Measurements from ENCODE around the gene TMEM144.
A peak's percentile ranks its signal among the peaks of the same experiment; 100 is the strongest.

Gene TMEM144

DNA sequence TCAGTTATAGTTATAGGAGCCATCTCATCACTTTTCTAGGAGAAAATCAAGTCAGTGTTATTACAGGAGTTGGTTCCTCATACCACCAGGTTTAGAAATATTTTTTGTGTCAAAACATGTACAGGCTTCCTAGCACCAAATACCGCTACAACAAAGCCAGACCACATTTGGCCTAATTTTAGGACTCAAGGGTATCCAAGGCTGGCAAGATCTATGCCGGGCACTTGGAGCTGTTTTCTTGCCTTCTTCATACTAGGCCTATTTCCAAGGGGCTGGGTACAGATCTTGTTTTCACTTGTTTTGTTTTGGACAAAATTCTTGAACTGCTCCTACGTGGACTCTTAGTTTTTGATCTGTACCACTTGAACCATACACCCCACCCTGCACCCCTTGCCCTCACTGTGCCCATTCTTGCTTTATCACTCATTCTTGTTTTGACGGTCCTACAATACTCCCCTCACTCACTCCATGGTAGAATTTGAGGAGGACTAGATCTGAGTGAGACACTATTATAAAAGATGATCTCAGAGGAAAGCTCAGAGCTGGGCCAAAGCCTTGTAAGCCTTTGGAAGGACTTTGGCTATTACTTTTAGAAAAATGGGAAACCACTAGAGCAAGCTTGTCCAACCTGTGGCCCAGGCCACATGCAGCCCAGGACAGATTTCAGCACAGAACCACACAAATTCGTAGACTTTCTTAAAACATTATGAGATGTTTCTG lies 17.7 kb upstream of the TMEM144 start:
- TF ChIP-seq, protein P1, sequence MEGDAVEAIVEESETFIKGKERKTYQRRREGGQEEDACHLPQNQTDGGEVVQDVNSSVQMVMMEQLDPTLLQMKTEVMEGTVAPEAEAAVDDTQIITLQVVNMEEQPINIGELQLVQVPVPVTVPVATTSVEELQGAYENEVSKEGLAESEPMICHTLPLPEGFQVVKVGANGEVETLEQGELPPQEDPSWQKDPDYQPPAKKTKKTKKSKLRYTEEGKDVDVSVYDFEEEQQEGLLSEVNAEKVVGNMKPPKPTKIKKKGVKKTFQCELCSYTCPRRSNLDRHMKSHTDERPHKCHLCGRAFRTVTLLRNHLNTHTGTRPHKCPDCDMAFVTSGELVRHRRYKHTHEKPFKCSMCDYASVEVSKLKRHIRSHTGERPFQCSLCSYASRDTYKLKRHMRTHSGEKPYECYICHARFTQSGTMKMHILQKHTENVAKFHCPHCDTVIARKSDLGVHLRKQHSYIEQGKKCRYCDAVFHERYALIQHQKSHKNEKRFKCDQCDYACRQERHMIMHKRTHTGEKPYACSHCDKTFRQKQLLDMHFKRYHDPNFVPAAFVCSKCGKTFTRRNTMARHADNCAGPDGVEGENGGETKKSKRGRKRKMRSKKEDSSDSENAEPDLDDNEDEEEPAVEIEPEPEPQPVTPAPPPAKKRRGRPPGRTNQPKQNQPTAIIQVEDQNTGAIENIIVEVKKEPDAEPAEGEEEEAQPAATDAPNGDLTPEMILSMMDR (IDR thresholded peaks at IDR 0.05; ENCODE audit: insufficient read depth, low read depth, low read length, missing control alignments): no peak
- no peak overlapping the region for H3K4me3 ChIP-seq (ENCODE audit: low read depth, low read length)
- no peak for DNase-seq (ENCODE audit: low read depth)

DNA sequence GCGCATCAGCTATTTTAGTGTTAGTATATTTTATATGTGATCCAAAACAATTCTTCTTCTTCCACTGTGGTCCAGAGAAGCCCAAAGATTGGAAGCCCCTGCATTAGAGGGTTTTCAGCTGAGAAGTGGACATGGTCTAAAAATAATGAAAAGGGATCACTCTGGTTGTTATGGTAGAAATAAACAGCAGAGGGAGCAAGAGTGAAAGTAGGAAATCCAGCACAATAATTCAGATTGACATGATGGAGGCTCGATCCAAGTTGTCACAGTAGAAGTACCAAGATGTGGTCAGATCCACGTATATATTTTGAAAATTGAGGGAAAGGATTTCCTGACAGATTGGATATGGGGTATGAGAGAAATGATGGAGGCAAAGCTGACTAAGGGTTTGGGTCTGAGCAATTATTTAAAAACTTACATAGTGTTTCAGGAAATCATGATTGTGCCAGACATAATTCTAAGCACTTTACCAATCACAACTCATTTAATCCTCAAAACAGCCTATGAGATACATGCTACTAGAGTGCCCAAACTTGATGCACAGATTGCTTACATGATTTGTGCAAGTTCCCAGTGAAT lies 17.0 kb upstream of the TMEM144 start:
- TF ChIP-seq, protein P1 (IDR thresholded peaks at IDR 0.05; ENCODE audit: insufficient read depth, low read depth, low read length, missing control alignments): peak; percentile 35
- H3K4me3 ChIP-seq (ENCODE audit: low read depth, low read length): no peak overlapping the region
- no peak for DNase-seq (ENCODE audit: low read depth)

DNA sequence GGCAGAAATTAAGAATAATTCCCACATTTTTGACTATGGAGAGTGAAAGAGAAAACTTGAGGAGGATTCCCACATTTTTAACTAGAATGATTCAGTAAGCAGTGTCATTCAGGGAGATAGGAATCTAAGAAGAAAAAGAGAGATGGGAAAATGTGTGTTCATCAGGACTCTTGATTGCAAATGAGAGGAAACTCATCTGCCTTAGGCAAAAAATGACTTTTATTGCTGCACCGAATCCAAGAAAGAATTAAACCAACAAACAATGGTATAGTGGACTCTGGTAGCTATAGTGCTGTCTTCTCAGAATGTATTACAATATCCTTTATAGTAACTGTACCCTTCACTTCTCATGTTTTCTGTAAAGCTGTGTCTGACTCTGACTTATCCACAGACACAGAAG lies 15.0 kb upstream of the TMEM144 start:
- DNase-seq (ENCODE audit: low read depth): no peak

DNA sequence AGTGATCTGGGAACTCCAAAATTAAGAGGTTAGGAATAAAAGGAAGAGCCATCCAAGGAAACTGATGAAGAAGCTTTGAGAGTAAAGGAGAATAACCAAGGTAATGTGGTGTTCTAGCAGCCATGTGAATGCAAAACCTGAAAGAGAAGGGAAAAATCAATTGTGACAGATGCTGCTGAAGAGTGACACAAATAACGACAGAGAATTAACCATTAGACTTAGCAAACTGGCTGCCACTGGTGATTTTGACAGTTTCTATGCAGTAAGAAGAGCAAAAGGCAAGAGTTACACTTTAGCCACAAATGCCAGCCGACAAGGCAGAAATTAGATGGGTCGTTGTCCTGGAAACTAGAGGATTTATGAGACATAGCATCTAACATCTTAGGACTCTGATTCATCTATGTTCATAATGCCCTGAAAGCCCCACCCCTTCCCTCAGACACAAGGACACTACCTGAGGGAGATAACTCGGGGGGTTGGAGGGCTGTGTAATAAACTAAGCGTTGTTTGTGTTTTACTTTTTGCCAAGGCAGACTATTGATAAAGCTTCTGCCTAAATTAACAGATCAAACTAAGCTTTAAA lies 13.0 kb upstream of the TMEM144 start:
- TF ChIP-seq, protein P1 (IDR thresholded peaks at IDR 0.05; ENCODE audit: insufficient read depth, low read depth, low read length, missing control alignments): no peak
- no peak overlapping the region for H3K4me3 ChIP-seq (ENCODE audit: low read depth, low read length)
- no peak for DNase-seq (ENCODE audit: low read depth)

More for the DNA sequence above, 15.0 kb upstream of the TMEM144 start:
- TF ChIP-seq, protein P1 (IDR thresholded peaks at IDR 0.05; ENCODE audit: insufficient read depth, low read depth, low read length, missing control alignments): no peak
- H3K4me3 ChIP-seq (ENCODE audit: low read depth, low read length): no peak overlapping the region

DNA sequence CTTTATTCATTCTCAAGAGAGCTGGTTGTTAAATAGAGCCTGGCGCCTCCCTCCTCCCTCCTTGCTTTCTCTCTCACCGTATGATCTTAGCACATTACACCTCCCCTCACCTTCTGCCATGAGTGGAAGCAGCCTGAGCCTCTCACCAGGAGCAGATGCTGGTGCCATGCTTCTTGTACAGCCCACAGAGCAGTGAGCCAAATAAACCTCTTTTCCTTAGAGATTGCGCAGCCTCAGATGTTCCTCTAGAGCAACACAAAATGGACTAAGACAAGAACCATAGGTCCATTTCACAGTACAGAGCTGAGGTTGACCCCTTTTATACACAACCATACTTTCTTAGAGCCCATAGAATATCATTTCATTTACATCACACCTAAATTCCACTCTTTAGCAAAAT lies 10.1 kb upstream of the TMEM144 start:
- no peak for DNase-seq (ENCODE audit: low read depth)
- TF ChIP-seq, protein P1 (IDR thresholded peaks at IDR 0.05; ENCODE audit: insufficient read depth, low read depth, low read length, missing control alignments): no peak

DNA sequence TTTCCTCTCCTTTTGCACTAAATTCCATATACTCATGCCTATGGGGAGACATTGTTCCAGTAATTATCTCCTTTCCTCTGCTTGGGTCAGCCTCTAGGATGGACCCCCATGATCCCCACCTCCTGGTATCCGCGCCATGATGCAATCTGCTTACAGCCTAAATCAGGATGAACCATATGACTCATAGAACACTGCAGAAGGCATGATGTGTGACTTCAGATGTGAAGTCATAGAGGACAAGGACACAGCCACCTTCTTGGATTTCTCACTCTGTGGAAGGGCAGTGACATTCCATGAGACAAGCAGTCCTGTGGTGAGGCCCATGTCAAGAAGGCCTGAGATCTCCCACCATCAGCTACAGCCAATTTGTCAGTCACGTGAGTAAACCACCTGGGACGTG lies 9.0 kb upstream of the TMEM144 start:
- H3K4me3 ChIP-seq (ENCODE audit: low read depth, low read length): no peak overlapping the region
- TF ChIP-seq, protein P1 (IDR thresholded peaks at IDR 0.05; ENCODE audit: insufficient read depth, low read depth, low read length, missing control alignments): no peak
- no peak for DNase-seq (ENCODE audit: low read depth)

More for the DNA sequence above, 10.1 kb upstream of the TMEM144 start:
- H3K4me3 ChIP-seq (ENCODE audit: low read depth, low read length): no peak overlapping the region
